HepG2 (cell line): ENCODE measurements around the gene KBTBD13. TPM values are rescaled to one million over a fixed set of nuclear protein-coding genes. Genes with fewer than 3 reads are reported as not detected.

Source experiments
- ATAC-seq: fragments of 200-7000 bp; cut with Tn5 transposase; 3 replicates; pipeline ENCODE4 v1.9.1; 2020; ENCODE audit warnings: mild to moderate bottlenecking, moderate library complexity
- BruUV-seq: library from RNA; stranded (reverse); fragments of 400-500 nt; replicated peaks from 2 replicates; lab custom pipeline; 2021; lab: Mats Ljungman, UMichigan
- CTCF ChIA-PET: fragments of 300-600 bp; formaldehyde crosslinking; extraction: SDS; loops from one replicate; lab custom pipeline; 2021; ENCODE audit warnings: low total read pairs, inconsistent platforms, low intra/inter-chr PET ratio; lab: Yijun Ruan, JAX
- POLR2A ChIA-PET: fragments of 350-600 bp; sonication (Branson Sonifier 250); formaldehyde crosslinking; loops from one replicate; lab custom pipeline; 2020; ENCODE audit warnings: antibody characterized with exemption, inconsistent platforms; lab: Yijun Ruan, JAX
- DNase-seq: peaks from one replicate; pipeline ENCODE4 v3.0.0-alpha.2; 2015; ENCODE audit warnings: low spot score
- FAIRE-seq: peaks from 3 replicates; lab custom pipeline; 2011; peaks lifted over from hg19 to GRCh38; lab: Jason Lieb, UNC
- H2AFZ ChIP-seq: one replicate; pipeline ENCODE4 v1.6.1; 2011; ENCODE audit warnings: low read length, inconsistent platforms
- H3K27ac ChIP-seq: fragments of 300-600 bp; 3 replicates; pipeline ENCODE4 v1.8.0; 2011; ENCODE audit warnings: mixed run types, mild to moderate bottlenecking, mixed read lengths, low read length, inconsistent platforms; ENCODE audit not compliant: insufficient read depth; ENCODE audit errors: extremely low read length
- H3K27me3 ChIP-seq, 2 experiments: fragments of 200-600 bp in 1 of 2; 2 replicates in 1 of 2; 3 replicates in 1 of 2; pipeline versions ENCODE4 v1.6.0 to v1.8.0; 2011; ENCODE audit warnings: low read length in 2 of 2, mild to moderate bottlenecking in 2 of 2, moderate library complexity in 2 of 2, inconsistent platforms in 1 of 2; ENCODE audit not compliant: insufficient read depth in 2 of 2, control insufficient read depth in 1 of 2
- H3K36me3 ChIP-seq, 2 experiments: fragments of 200-600 bp in 1 of 2; replicated peaks in 1 of 2; 2 replicates in 1 of 2; 3 replicates in 1 of 2; pipeline versions ENCODE4 v1.5.1 to v1.8.0; 2011; ENCODE audit warnings: low read length in 2 of 2, inconsistent platforms in 1 of 2; ENCODE audit not compliant: insufficient read depth in 2 of 2, control insufficient read depth in 1 of 2
- H3K4me1 ChIP-seq: 2 replicates; pipeline ENCODE4 v1.5.1; 2012; ENCODE audit warnings: low read length, inconsistent platforms; ENCODE audit not compliant: insufficient read depth
- H3K4me2 ChIP-seq: 2 replicates; pipeline ENCODE4 v1.6.0; 2011; ENCODE audit warnings: low read depth, low read length, inconsistent platforms
- H3K4me3 ChIP-seq, 3 experiments: fragments of 200-600 bp in 1 of 3; sonication (generic), shearing (Covaris generic) in 1 of 3; replicated peaks in 1 of 3; 2 replicates each; pipeline ENCODE4 v1.5.1; 2011 to 2016; ENCODE audit warnings: low read length in 3 of 3, inconsistent platforms in 2 of 3, low read depth in 2 of 3, mild to moderate bottlenecking in 2 of 3, control low read depth in 1 of 3, mixed read lengths in 1 of 3; ENCODE audit not compliant: insufficient read depth in 1 of 3
- H3K79me2 ChIP-seq: one replicate; pipeline ENCODE4 v1.6.1; 2011; ENCODE audit warnings: low read length, inconsistent platforms; ENCODE audit not compliant: insufficient read depth
- H3K9ac ChIP-seq: 2 replicates; pipeline ENCODE4 v1.6.0; 2011; ENCODE audit warnings: mild to moderate bottlenecking, low read depth, low read length, inconsistent platforms; ENCODE audit not compliant: insufficient read depth
- H3K9me3 ChIP-seq: 2 replicates; pipeline ENCODE4 v1.5.1; 2012; ENCODE audit warnings: mild to moderate bottlenecking, low read length
- H4K20me1 ChIP-seq: 2 replicates; pipeline ENCODE4 v1.6.0; 2011; ENCODE audit warnings: inconsistent platforms, mild to moderate bottlenecking, low read length, moderate library complexity; ENCODE audit not compliant: insufficient read depth
- TRAFD1 ChIP-seq: sonication (generic); formaldehyde crosslinking; IDR thresholded peaks from 2 replicates; pipeline ENCODE4 v1.5.1; 2020; ENCODE audit warnings: missing genetic modification reagents, mild to moderate bottlenecking, borderline replicate concordance
- XRCC5 ChIP-seq: fragments of 200-400 bp; formaldehyde crosslinking; optimal IDR thresholded peaks from 2 replicates; pipeline ENCODE3; 2017; ENCODE audit warnings: mild to moderate bottlenecking, low read length
- ZBTB40 ChIP-seq, 2 experiments: fragments of 450-650 bp in 1 of 2; sonication (generic) in 1 of 2; formaldehyde crosslinking in 1 of 2; IDR thresholded peaks; 2 replicates each; pipeline versions ENCODE4 v1.6.1 to v1.8.0; 2016 to 2022; ENCODE audit warnings: antibody characterized with exemption in 1 of 2, mild to moderate bottlenecking in 1 of 2, missing genetic modification reagents in 1 of 2
- ZBTB43 ChIP-seq: sonication (generic); formaldehyde crosslinking; conservative IDR thresholded peaks from 2 replicates; pipeline ENCODE4 v1.4.0; 2020; ENCODE audit warnings: missing genetic modification reagents
- ZFP90 ChIP-seq: sonication (generic); formaldehyde crosslinking; IDR thresholded peaks from 2 replicates; pipeline ENCODE4 v1.8.0; 2022; ENCODE audit warnings: missing genetic modification reagents, mild to moderate bottlenecking, inconsistent platforms, borderline replicate concordance
- ZNF205 ChIP-seq: IDR thresholded peaks from 2 replicates; pipeline ENCODE4 v1.6.1; 2018; ENCODE audit warnings: missing biosample characterization, missing genetic modification reagents
- ZNF7 ChIP-seq: IDR thresholded peaks from 2 replicates; pipeline ENCODE4 v1.6.1; 2016; ENCODE audit warnings: missing biosample characterization, missing genetic modification reagents
- ZSCAN5A ChIP-seq: sonication (generic); formaldehyde crosslinking; IDR thresholded peaks from 2 replicates; pipeline ENCODE4 v1.8.0; 2022; ENCODE audit warnings: mild to moderate bottlenecking, missing genetic modification reagents, borderline replicate concordance
- WGBS: methylation state at CpG from one replicate; pipeline ENCODE4 v1.1.6; 2017; ENCODE audit warnings: low lambda C conversion rate; 5-methylcytosine and 5-hydroxymethylcytosine counted together
- in situ Hi-C: cut with HindIII; loops from 2 replicates; pipeline ENCODE4 v1.10.0; 2017; ENCODE audit warnings: low pct_unique_long_range_greater_than_20kb; ENCODE audit not compliant: extremely low pct_ligation_motif_present
- intact Hi-C: fragments of 100-400 bp; cut with micrococcal nuclease; formaldehyde crosslinking; loops from one replicate; pipeline ENCODE4 v1.10.0; 2022; ENCODE audit not compliant: unreplicated experiment
- polyA plus RNA-seq, 8 experiments: library from polyadenylated mRNA; depleted of rRNA in 3 of 8; stranded (reverse) in 7 of 8; unstranded in 1 of 8; fragments of >200 nt; fragmentation: Illumina TruSeq in 4 of 8; extraction: Trizol in 4 of 8; gene quantifications; 2 replicates each; pipeline versions ENCODE4 v1.2.1 to v1.2.3, GENCODE V29; 2011 to 2016; ENCODE audit warnings: low read depth in 4 of 8, missing spikeins in 1 of 8, mixed read lengths in 1 of 8; ENCODE audit not compliant: insufficient read depth in 1 of 8
- total RNA-seq, 5 experiments: library from RNA; depleted of rRNA; stranded (reverse); fragments of >200 nt; fragmentation: Illumina TruSeq; extraction: Trizol; gene quantifications; 2 replicates each; pipeline ENCODE4 v1.2.3, GENCODE V29; 2016; ENCODE audit warnings: low read depth in 1 of 5

The KBTBD13 gene
- total and polyA plus RNA-seq, 2 of the 13 experiments (the other 11 are each of a cell fraction or from before 2014, with no cell fraction given): not detected

GRCh38 chr15:65081270-65081669 lies 4.7 kb downstream of the KBTBD13 start:
- peaks cover 74% of the 10 kb centered on the region for H3K4me1 ChIP-seq
- no peak for TF ChIP-seq ZFP90
- TF ChIP-seq ZBTB40 (IDR thresholded peaks at IDR 0.05): no peak
- TF ChIP-seq ZBTB40 (CRISPR knock-in tag; IDR thresholded peaks at IDR 0.05): no peak
- no peak for TF ChIP-seq ZNF205
- 0 out of 2 replicates have a peak, but pooled peaks have one; percentile 84 for TF ChIP-seq ZNF7 (CRISPR knock-in tag)
- TF ChIP-seq ZSCAN5A (CRISPR knock-in tag): no peak
- TF ChIP-seq ZBTB43 (CRISPR knock-in tag): no peak
- no peak for TF ChIP-seq XRCC5
- no peak for TF ChIP-seq TRAFD1 (CRISPR knock-in tag)
- H3K4me2 ChIP-seq: peak overlapping the region; percentile 44
- H2AFZ ChIP-seq: no peak overlapping the region
- no peak for DNase-seq
- no peak overlapping the region for H3K4me3 ChIP-seq
- in situ Hi-C loops (loop anchor here (10.0 kb wide), 1 partner anchor 46 kb away; no protein-coding TSS in a partner anchor), intact Hi-C loops (no loop called here)
- H3K9ac ChIP-seq: no peak overlapping the region
- no peaks in the 10 kb centered on the region for H3K36me3 ChIP-seq
- H4K20me1 ChIP-seq: no peaks in the 10 kb centered on the region
- FAIRE-seq: no peak
- WGBS: 2% methylated on average over 6 of the region's 6 CpGs
- no peaks in the 10 kb centered on the region for H3K79me2 ChIP-seq
- H3K27ac ChIP-seq: no peak overlapping the region
- POLR2A ChIA-PET: no interaction called here
- no peaks in the 10 kb centered on the region for H3K9me3 ChIP-seq
- CTCF ChIA-PET: interaction anchor here (1.3 kb wide), 1 partner anchor 48 kb away, joined by 3 read pairs; no protein-coding TSS in a partner anchor
- H3K27me3 ChIP-seq: peaks cover 0 to 21% of the 10 kb centered on the region in 2 experiments; a peak in 2 of 5 replicates
- no TSS peak for BruUV-seq
- no peak for ATAC-seq
